Skeletal muscle satellite cell (primary cell): Measurements from ENCODE around the gene RNF217.

Experiments
- H3K27me3 ChIP-seq: 2 replicates; pipeline ENCODE4 v1.7.0; 2013; ENCODE audit warnings: low read length; ENCODE audit not compliant: control insufficient read depth, insufficient read depth
- H3K36me3 ChIP-seq: 2 replicates; pipeline ENCODE4 v1.7.0; 2013; ENCODE audit warnings: mild to moderate bottlenecking, control low read depth, low read length; ENCODE audit not compliant: insufficient read depth
- H3K4me1 ChIP-seq: 2 replicates; pipeline ENCODE4 v1.7.0; 2013; ENCODE audit warnings: low read length; ENCODE audit not compliant: control insufficient read depth, insufficient read depth
- H3K4me2 ChIP-seq: 2 replicates; pipeline ENCODE4 v1.7.0; 2013; ENCODE audit warnings: mild to moderate bottlenecking, low read length
- H3K4me3 ChIP-seq: 2 replicates; pipeline ENCODE4 v1.7.0; 2013; ENCODE audit warnings: low read length
- H3K9ac ChIP-seq: 2 replicates; pipeline ENCODE4 v1.7.0; 2013; ENCODE audit warnings: mild to moderate bottlenecking, low read depth, low read length, moderate library complexity
- H3K9me3 ChIP-seq: replicated peaks from 2 replicates; pipeline ENCODE4 v1.7.0; 2013; ENCODE audit warnings: mild to moderate bottlenecking, control low read depth, low read length

RNF217 gene

GRCh38 chr6:125107896-125108295 lies 145.7 kb downstream of the RNF217 start:
- no peak overlapping the region for H3K4me3 ChIP-seq
- H3K27me3 ChIP-seq = no peaks in the 10 kb centered on the region
- peaks cover 4% of the 10 kb centered on the region for H3K9me3 ChIP-seq
- H3K9ac ChIP-seq = no peak overlapping the region
- H3K4me2 ChIP-seq = no peak overlapping the region
- H3K4me1 ChIP-seq = peaks cover 22% of the 10 kb centered on the region
- no peaks in the 10 kb centered on the region for H3K36me3 ChIP-seq

GRCh38 chr6:125110056-125110455 lies 147.8 kb downstream of the RNF217 start:
- Histone ChIP-seq H3K4me2 (no peak overlapping the region), H3K9me3 (peaks cover 4% of the 10 kb centered on the region), H3K4me1 (peaks cover under 1% of the 10 kb centered on the region), H3K9ac (no peak overlapping the region), H3K36me3 (no peaks in the 10 kb centered on the region), H3K27me3 (no peaks in the 10 kb centered on the region), H3K4me3 (no peak overlapping the region)

DNA sequence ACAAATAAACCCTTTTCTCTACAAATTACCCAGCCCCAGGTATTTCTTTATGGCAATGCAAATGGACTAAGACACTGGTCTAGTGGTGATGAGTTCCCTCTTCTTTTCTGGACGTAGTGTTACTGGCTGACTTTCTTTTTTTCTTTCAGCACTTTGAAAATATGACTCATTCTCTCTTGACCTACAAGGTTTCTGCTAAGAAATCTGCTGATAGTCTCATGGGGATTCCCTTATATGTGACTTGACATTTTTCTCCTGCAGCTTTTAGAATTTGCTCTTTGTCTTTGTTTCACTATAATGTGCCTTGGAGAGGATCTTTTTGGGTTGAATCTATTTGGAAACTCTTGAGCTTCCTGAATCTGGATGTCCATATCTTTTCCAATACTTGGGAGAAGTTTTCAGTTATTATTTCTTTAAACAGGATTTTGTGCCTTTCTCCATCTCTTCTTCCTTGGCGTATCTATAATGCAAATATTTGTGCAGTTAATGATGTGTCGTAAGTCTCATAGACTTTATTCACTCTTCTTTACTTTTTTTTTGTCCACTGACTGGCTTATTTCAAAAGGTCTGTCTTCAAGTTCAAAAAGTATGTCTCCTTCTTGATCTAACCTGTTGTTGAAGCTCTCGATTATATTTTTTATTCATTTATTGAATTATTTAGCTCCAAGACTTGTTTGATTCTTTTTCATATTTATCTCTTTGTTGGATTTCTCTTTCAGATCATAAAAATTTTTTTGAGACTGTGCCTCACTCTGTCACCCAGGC lies 149.2 kb downstream of the RNF217 start:
- Histone ChIP-seq H3K4me3 (no peak overlapping the region), H3K9me3 (peaks cover 4% of the 10 kb centered on the region), H3K4me1 (no peaks in the 10 kb centered on the region), H3K9ac (no peak overlapping the region), H3K27me3 (no peaks in the 10 kb centered on the region), H3K36me3 (no peaks in the 10 kb centered on the region), H3K4me2 (no peak overlapping the region)

- Histone ChIP-seq H3K27me3 (no peaks in the 10 kb centered on the region), H3K36me3 (no peaks in the 10 kb centered on the region), H3K4me3 (no peak overlapping the region), H3K9me3 (peaks cover 4% of the 10 kb centered on the region), H3K4me1 (no peaks in the 10 kb centered on the region), H3K4me2 (no peak overlapping the region), H3K9ac (no peak overlapping the region)
These were observed 150.7 kb downstream of the RNF217 start for GRCh38 chr6:125112934-125113333.

DNA sequence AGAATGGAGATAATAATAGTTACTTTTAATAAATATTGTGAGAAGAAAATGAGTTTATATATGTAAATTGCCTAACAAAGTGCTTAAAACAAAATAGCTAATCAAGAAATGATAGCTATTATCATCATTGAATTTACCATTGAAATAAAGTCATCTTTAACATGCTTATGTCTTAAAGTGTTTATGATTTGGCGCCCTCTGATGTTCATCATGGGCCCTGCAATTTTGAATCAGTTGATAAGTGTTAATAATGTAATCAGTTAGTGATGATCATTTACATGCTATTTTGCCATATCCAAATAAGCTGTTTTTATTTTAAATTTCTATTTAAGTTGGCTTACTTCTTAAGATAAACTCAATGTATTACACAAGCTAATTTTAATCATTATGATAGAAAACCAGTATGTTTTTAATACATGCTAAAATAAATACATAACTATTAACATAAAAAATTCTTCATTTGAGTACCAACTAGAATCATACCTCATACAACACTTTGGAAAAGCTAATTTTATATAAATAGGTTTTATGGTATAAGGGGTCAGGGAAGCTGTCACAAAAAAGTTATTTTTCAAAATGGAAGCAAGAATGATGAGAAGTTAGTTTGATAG lies 152.1 kb downstream of the RNF217 start:
- H3K9ac ChIP-seq = no peak overlapping the region
- H3K9me3 ChIP-seq = peaks cover 4% of the 10 kb centered on the region
- H3K4me3 ChIP-seq = no peak overlapping the region
- H3K27me3 ChIP-seq = no peaks in the 10 kb centered on the region
- no peaks in the 10 kb centered on the region for H3K36me3 ChIP-seq
- no peaks in the 10 kb centered on the region for H3K4me1 ChIP-seq
- no peak overlapping the region for H3K4me2 ChIP-seq

DNA sequence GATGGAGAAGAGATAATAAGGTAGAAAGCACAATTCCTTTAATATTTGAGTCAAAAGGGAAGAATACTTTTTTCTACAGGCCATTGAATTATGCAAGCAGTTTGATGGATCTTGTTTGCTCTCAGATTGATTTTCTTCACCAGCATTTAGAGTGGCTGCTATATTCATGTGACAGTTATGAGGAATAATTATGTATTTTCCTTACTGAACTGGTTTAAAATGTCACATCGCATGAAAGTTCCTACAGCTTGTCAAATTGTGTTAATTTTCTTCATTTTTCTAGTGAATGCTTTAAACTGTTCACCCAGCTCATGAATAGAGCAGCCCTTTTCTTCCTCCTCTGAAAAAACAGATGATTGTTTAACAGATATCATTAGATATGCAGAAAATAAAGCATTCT lies 153.9 kb downstream of the RNF217 start:
- Histone ChIP-seq H3K4me3 (no peak overlapping the region), H3K27me3 (no peaks in the 10 kb centered on the region), H3K4me2 (no peak overlapping the region), H3K4me1 (no peaks in the 10 kb centered on the region), H3K9me3 (peaks cover 2% of the 10 kb centered on the region), H3K36me3 (no peaks in the 10 kb centered on the region), H3K9ac (no peak overlapping the region)

GRCh38 chr6:125116710-125117109 lies 154.5 kb downstream of the RNF217 start:
- Histone ChIP-seq H3K36me3 (no peaks in the 10 kb centered on the region), H3K9me3 (no peaks in the 10 kb centered on the region), H3K4me3 (no peak overlapping the region), H3K27me3 (no peaks in the 10 kb centered on the region), H3K4me1 (no peaks in the 10 kb centered on the region), H3K4me2 (no peak overlapping the region), H3K9ac (no peak overlapping the region)

GRCh38 chr6:125117818-125118217 lies 155.6 kb downstream of the RNF217 start:
- Histone ChIP-seq H3K27me3 (no peaks in the 10 kb centered on the region), H3K9ac (no peak overlapping the region), H3K36me3 (no peaks in the 10 kb centered on the region), H3K4me2 (no peak overlapping the region), H3K4me1 (no peaks in the 10 kb centered on the region), H3K9me3 (no peaks in the 10 kb centered on the region), H3K4me3 (no peak overlapping the region)

GRCh38 chr6:125120054-125120590 lies 157.9 kb downstream of the RNF217 start:
- Histone ChIP-seq H3K4me1 (no peaks in the 10 kb centered on the region), H3K4me2 (no peak overlapping the region), H3K9me3 (no peaks in the 10 kb centered on the region), H3K9ac (no peak overlapping the region), H3K36me3 (no peaks in the 10 kb centered on the region), H3K27me3 (no peaks in the 10 kb centered on the region), H3K4me3 (no peak overlapping the region)

- no peaks in the 10 kb centered on the region for H3K9me3 ChIP-seq
- no peak overlapping the region for H3K9ac ChIP-seq
- no peaks in the 10 kb centered on the region for H3K36me3 ChIP-seq
- H3K27me3 ChIP-seq = no peaks in the 10 kb centered on the region
- H3K4me3 ChIP-seq = no peak overlapping the region
- H3K4me1 ChIP-seq = no peaks in the 10 kb centered on the region
- H3K4me2 ChIP-seq = no peak overlapping the region
These were observed 159.7 kb downstream of the RNF217 start for GRCh38 chr6:125121894-125122293.

GRCh38 chr6:125123051-125123450 lies 160.8 kb downstream of the RNF217 start:
- Histone ChIP-seq H3K4me1 (no peaks in the 10 kb centered on the region), H3K9me3 (no peaks in the 10 kb centered on the region), H3K27me3 (no peaks in the 10 kb centered on the region), H3K9ac (no peak overlapping the region), H3K4me3 (no peak overlapping the region), H3K4me2 (no peak overlapping the region), H3K36me3 (no peaks in the 10 kb centered on the region)
